ENCODE measurements around the gene CFAP20DC. TPM values are rescaled to one million over a fixed set of nuclear protein-coding genes. Genes with fewer than 3 reads are reported as not detected.

Gene CFAP20DC
- total and polyA plus RNA-seq, 2 of the 13 experiments (the other 11 are each of a cell fraction or from before 2014, with no cell fraction given) = not detected

- Histone ChIP-seq H3K27ac (ENCODE audit: extremely low read length, insufficient read depth, low read length) (no peak overlapping the region), H3K9me3 (ENCODE audit: low read length) (no peaks in the 10 kb centered on the region), H3K36me3 (replicated peaks in 1 of 2; ENCODE audit: control insufficient read depth in 1 of 2, insufficient read depth in 2 of 2, low read length in 2 of 2) (no peaks in the 10 kb centered on the region), H3K9ac (ENCODE audit: insufficient read depth, low read depth, low read length) (no peak overlapping the region), H3K4me1 (ENCODE audit: insufficient read depth, low read length) (no peaks in the 10 kb centered on the region), H2AFZ (ENCODE audit: low read length) (no peak overlapping the region), H4K20me1 (ENCODE audit: insufficient read depth, low read length) (no peaks in the 10 kb centered on the region), H3K4me2 (ENCODE audit: low read depth, low read length) (no peak overlapping the region), H3K79me2 (ENCODE audit: insufficient read depth, low read length) (no peaks in the 10 kb centered on the region), H3K27me3 (ENCODE audit: control insufficient read depth in 1 of 2, insufficient read depth in 2 of 2, low read length in 2 of 2) (no peaks in the 10 kb centered on the region), H3K4me3 (replicated peaks in 1 of 3; ENCODE audit: insufficient read depth in 1 of 3, low read depth in 2 of 3, low read length in 3 of 3) (no peak overlapping the region)
- intact Hi-C loops (cut with micrococcal nuclease; ENCODE audit: unreplicated experiment) = no loop called here
- CTCF ChIA-PET (ENCODE audit: low intra/inter-chr PET ratio, low total read pairs) = no interaction called here
- POLR2A ChIA-PET = no interaction called here
- in situ Hi-C loops (cut with HindIII; ENCODE audit: extremely low pct_ligation_motif_present, low pct_unique_long_range_greater_than_20kb) = no loop called here
- DNase-seq (ENCODE audit: low spot score) = no peak
- no peak for ATAC-seq
- BruUV-seq (replicated peaks) = no TSS peak
- no peak for FAIRE-seq
- 7% methylated on average over 5 of the region's 5 CpGs for WGBS (ENCODE audit: low lambda C conversion rate)
- TF ChIP-seq ZFP37 (CRISPR knock-in tag; IDR thresholded peaks at IDR 0.05; ENCODE audit: borderline replicate concordance) = no peak
- no peak for TF ChIP-seq HNRNPLL (IDR thresholded peaks at IDR 0.05; ENCODE audit: low read depth, low read length, poor library complexity, severe bottlenecking)
- no peak for TF ChIP-seq ELF1 (CRISPR knock-in tag; IDR thresholded peaks at IDR 0.05)
- TF ChIP-seq ZNF337 (CRISPR knock-in tag; IDR thresholded peaks at IDR 0.05; ENCODE audit: borderline replicate concordance, low read depth) = no peak
- TF ChIP-seq ZNF879 (CRISPR knock-in tag; IDR thresholded peaks at IDR 0.05) = no peak
- TF ChIP-seq GABPB1 (CRISPR knock-in tag; IDR thresholded peaks at IDR 0.05) = no peak
- TF ChIP-seq MED1 (CRISPR knock-in tag; IDR thresholded peaks at IDR 0.05) = no peak
- no peak for TF ChIP-seq KLF15 (CRISPR knock-in tag; IDR thresholded peaks at IDR 0.05; ENCODE audit: borderline replicate concordance)
- TF ChIP-seq AHDC1 (CRISPR knock-in tag; IDR thresholded peaks at IDR 0.05; ENCODE audit: borderline replicate concordance) = no peak
- TF ChIP-seq NCOA1 (CRISPR knock-in tag; IDR thresholded peaks at IDR 0.05) = no peak
- TF ChIP-seq ZNF543 (CRISPR knock-in tag; IDR thresholded peaks at IDR 0.05) = no peak
- TF ChIP-seq SNAI1 (CRISPR knock-in tag; IDR thresholded peaks at IDR 0.05; ENCODE audit: borderline replicate concordance) = no peak
- no peak for TF ChIP-seq ZHX2 (IDR thresholded peaks at IDR 0.05; ENCODE audit: low read depth)
- no peak for TF ChIP-seq ZHX2 (CRISPR knock-in tag; IDR thresholded peaks at IDR 0.05; ENCODE audit: borderline replicate concordance)
These were observed 181.6 kb downstream of the CFAP20DC start for GRCh38 chr3:58868097-58868779.

Data from HepG2 (cell line).